ENCODE results near the gene ENDOV.

The ENDOV gene

DNA sequence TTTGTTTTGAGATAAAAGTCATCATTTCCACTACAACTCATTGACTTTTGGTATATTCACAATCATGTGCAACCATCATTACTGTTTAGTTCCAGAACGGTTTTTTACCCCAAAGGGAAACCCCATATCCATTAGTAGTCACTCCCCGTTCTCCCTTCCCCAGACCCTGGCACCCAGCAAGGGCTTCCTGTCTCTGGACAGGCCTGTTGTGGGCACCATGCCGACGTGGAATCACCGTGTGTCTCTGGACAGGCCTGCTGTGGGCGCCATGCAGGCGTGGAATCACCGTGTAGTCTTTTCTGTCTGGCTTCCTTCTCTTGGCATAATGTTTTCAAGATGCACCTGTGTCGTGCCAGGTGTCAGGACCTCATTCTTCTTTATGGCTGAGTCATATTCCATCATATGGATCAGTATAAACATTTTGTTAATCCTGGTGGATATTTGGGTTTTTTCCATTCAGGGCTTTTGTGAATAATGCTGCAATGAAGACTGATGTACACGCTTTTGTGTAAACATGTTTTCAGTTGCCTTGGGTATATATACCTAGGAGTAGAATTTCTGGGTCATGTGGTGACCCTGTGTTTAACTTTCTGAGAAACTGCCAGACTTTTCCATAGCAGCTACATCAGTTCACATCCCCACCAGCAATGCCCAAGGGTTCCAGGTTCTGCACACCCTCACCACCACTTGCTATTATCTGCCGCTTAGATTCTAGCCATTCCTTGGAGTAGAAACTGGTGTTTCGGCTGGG is 19.1 kb downstream of the ENDOV start:
- FAIRE-seq (no peak), DNase-seq (ENCODE audit: insufficient read length, low spot score) (no peak)
- TF ChIP-seq, protein P1, sequence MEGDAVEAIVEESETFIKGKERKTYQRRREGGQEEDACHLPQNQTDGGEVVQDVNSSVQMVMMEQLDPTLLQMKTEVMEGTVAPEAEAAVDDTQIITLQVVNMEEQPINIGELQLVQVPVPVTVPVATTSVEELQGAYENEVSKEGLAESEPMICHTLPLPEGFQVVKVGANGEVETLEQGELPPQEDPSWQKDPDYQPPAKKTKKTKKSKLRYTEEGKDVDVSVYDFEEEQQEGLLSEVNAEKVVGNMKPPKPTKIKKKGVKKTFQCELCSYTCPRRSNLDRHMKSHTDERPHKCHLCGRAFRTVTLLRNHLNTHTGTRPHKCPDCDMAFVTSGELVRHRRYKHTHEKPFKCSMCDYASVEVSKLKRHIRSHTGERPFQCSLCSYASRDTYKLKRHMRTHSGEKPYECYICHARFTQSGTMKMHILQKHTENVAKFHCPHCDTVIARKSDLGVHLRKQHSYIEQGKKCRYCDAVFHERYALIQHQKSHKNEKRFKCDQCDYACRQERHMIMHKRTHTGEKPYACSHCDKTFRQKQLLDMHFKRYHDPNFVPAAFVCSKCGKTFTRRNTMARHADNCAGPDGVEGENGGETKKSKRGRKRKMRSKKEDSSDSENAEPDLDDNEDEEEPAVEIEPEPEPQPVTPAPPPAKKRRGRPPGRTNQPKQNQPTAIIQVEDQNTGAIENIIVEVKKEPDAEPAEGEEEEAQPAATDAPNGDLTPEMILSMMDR (IDR thresholded peaks at IDR 0.05; ENCODE audit: insufficient read depth, missing control alignments): no peak

DNA sequence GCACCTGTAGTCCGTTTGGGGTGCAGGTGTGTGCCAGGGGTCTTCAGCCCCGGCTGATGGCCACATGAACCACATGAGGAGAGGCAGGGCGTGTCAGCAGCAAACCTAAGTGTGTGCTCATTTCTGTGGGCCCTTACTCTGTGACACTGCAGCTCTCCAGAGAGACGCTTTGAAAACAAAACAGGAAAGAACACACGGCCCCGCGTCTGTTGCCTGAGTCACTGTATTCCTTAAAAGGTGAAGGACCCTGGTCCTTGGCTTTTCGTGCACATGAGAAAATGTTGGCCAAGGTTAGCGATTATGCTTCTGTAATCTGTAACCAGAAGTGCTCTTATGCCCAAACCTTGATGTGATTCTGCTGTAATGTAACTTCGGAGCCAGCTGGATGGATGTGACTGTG is 22.6 kb downstream of the ENDOV start:
- TF ChIP-seq, protein P1 (IDR thresholded peaks at IDR 0.05; ENCODE audit: insufficient read depth, missing control alignments): no peak
- DNase-seq (ENCODE audit: insufficient read length, low spot score) (no peak), FAIRE-seq (no peak)

DNA sequence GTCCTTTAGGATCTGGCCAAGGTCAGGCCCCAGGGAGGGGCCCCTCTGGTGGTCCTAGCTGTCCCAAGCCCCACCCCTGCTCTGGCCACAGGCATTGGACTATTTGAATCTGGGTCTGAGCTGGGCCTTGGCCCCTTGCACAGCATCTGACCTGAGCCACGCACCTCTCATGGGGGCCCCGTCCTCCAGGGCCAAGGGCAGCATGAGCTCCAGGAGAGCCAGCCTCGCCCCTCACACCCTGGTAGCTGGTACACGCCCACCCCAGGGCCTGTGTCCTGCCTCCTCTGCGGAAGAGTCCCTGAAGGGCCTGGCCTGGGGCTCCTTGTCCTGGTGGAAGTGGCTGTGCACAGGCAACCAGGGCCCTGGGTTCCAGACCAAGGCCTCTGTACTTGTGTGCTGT is 23.8 kb downstream of the ENDOV start:
- no peak for DNase-seq (ENCODE audit: insufficient read length, low spot score)
- no peak for FAIRE-seq
- TF ChIP-seq, protein P1 (IDR thresholded peaks at IDR 0.05; ENCODE audit: insufficient read depth, missing control alignments): no peak

DNA sequence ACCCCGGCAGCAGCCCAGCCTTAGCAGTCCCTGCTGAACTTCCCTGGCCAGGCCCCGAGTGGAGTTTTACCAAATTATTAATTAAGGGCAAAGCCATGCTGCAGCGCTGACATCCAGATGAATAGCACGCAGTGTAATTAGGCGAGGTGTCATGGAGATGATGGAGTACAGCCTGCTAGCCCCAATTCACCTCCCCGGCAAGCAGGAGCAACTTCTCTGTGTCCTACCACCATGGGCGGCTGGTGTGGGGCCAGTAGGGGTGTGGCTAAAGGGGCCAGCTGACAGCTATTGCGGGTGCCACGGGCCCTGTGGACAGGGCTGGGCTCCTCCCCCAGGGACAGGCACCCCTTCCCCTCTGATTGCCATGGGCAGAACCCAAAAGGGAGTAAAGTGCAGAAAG is 24.5 kb downstream of the ENDOV start:
- no peak for DNase-seq (ENCODE audit: insufficient read length, low spot score)
- TF ChIP-seq, protein P1 (IDR thresholded peaks at IDR 0.05; ENCODE audit: insufficient read depth, missing control alignments): no peak
- FAIRE-seq: no peak

DNA sequence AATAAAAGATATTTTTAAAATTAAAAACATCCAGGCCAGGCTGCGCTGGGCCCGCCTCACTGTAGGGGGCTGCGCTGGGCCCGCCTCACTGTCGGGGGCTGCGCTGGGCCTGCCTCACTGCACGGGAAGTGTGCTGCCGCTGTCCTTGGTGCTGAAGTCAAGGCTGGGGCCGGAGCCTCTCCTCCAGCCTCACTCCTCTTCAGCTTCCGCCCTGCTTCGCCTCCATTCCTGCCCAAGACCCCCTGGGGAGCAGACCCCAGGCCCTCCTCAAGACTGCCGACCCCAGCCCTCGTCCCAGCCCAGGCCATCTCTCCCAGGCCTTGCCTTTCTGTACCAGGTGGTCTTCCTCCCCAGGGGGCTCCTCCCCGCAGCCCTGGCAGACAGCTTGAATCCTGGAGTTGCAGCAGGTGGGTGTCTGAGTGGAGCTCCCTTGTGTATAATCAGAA is 26.2 kb downstream of the ENDOV start:
- FAIRE-seq (no peak), DNase-seq (ENCODE audit: insufficient read length, low spot score) (no peak)
- TF ChIP-seq, protein P1 (IDR thresholded peaks at IDR 0.05; ENCODE audit: insufficient read depth, missing control alignments): no peak

DNA sequence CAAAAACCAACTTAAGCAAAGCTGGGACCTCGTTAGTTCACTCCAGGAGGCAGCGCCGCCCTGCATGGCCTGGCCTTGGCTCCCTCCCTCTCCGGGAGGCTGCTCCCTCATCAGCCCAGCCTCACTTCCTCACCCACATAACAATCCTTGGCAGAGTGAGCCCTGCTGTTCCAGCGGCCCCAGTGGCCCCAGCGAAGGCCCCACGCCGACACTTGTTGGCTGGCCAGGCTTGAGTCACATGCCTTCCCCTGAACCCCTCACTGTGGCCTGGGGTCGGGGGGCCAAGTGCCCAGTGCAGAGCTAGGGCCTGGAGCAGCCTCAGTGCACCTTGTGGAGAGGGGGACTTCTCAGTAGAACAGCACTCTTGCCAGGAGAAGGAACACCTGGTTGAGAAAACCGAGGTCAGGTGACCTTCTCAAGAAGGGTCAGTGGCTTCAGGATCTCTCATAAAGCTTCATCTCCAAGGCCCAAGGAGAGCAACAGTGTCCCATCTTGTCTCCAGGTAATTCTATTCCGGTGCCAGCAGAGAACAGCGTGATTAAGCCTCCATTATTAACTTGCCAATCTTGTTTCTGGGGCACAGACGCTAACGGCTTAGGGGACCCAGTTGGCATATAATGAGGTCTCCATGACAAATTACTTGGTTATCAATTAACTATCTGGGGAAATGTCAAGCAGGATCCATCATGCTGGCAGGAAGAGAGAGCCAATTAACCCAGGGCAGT is 26.8 kb downstream of the ENDOV start:
- no peak for FAIRE-seq
- TF ChIP-seq, protein P1 (IDR thresholded peaks at IDR 0.05; ENCODE audit: insufficient read depth, missing control alignments): no peak
- DNase-seq (ENCODE audit: insufficient read length, low spot score): no peak

DNA sequence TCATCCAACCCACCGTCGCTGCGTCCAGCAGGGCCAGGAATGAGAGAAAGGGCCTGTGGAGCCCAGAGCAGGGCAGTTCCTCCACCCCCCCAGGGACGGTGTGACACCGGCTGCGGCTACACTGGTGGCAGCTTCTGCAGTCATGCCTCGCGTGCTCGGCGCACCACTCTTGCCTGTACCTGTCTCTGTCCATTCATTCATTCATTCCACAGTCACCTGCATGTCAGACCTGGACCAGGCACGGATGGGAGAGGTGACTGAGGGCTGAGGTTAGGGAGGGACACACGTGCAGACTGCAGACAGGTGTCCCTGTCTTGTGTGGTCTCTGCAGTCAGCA is 27.3 kb downstream of the ENDOV start:
- no peak for DNase-seq (ENCODE audit: insufficient read length, low spot score)
- no peak for FAIRE-seq
- TF ChIP-seq, protein P1 (IDR thresholded peaks at IDR 0.05; ENCODE audit: insufficient read depth, missing control alignments): no peak

Data from D721Med (cell line).